ENCODE results near the gene RNF215.
A peak's percentile ranks its signal among the peaks of the same experiment; 100 is the strongest.

The RNF215 gene

DNA sequence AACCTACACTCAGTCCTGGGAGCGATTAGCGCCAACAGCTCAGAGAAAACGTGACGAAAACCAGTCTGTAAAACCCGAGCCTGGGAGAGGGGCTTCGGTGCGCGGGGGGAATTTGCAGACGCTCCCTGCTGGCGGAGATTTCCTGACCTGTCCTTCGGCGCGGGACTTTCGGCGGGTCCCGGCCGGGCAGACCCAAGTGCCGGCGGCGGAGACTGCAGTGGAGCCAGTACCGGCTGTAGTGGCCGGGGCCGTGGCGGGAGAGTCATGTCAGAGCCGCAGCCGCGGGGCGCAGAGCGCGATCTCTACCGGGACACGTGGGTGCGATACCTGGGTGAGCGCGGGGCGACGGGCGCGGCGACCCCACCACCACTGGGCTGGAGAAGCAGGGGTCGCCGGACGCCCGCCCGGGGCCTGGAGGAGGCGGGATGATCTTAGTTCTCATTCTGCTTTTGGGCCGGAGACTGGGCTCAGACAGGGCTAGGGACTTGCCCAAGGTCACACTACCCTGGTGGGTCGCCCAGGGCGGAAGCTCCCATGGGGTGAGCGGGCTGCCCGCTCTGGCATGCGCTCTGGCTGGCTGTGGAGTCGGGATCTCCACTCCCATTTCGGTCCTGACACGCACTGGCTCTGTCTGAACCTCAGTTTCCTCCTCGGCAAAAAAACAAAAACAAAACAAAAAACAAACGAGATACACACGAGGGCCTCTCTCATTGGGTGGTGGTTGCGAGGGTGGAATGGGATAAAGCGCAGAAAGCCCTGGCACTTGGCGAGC lies 38.6 kb upstream of the RNF215 start, which contains the start of gene MTFP1:
MTFP1 (plus strand) TSS at position 153 of the 772 bp plus-strand sequence; CDS start at position 265, 112 bp downstream.
- DNase-seq (ENCODE audit: low read depth) = no peak
- peak within 1 kb of the TSS; percentile 62 for H3K4me3 ChIP-seq (ENCODE audit: control insufficient read depth, low read depth, low read length)
- TF ChIP-seq, protein P1, sequence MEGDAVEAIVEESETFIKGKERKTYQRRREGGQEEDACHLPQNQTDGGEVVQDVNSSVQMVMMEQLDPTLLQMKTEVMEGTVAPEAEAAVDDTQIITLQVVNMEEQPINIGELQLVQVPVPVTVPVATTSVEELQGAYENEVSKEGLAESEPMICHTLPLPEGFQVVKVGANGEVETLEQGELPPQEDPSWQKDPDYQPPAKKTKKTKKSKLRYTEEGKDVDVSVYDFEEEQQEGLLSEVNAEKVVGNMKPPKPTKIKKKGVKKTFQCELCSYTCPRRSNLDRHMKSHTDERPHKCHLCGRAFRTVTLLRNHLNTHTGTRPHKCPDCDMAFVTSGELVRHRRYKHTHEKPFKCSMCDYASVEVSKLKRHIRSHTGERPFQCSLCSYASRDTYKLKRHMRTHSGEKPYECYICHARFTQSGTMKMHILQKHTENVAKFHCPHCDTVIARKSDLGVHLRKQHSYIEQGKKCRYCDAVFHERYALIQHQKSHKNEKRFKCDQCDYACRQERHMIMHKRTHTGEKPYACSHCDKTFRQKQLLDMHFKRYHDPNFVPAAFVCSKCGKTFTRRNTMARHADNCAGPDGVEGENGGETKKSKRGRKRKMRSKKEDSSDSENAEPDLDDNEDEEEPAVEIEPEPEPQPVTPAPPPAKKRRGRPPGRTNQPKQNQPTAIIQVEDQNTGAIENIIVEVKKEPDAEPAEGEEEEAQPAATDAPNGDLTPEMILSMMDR (IDR thresholded peaks at IDR 0.05; ENCODE audit: control insufficient read depth, insufficient read depth, low read depth, low read length, missing control alignments) = peak; percentile 5

DNA sequence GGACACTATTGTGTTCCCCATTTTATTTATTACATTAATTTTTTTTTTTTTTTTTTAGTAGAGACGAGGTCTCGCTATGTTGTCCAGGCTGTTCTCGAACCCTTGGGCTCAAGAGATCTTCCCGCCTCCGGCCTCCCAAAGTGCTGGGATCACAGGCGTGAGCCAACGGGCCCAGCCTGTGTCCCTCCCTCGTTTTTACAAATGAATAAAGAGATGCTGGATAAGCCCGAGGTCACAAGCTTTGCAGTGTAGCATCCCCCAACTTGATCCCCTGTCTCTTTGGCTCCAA lies 38.1 kb upstream of the RNF215 start:
- TF ChIP-seq, protein P1 (IDR thresholded peaks at IDR 0.05; ENCODE audit: control insufficient read depth, insufficient read depth, low read depth, low read length, missing control alignments) = no peak
- no peak for DNase-seq (ENCODE audit: low read depth)
- H3K4me3 ChIP-seq (ENCODE audit: control insufficient read depth, low read depth, low read length) = peak overlapping the region; percentile 62

DNA sequence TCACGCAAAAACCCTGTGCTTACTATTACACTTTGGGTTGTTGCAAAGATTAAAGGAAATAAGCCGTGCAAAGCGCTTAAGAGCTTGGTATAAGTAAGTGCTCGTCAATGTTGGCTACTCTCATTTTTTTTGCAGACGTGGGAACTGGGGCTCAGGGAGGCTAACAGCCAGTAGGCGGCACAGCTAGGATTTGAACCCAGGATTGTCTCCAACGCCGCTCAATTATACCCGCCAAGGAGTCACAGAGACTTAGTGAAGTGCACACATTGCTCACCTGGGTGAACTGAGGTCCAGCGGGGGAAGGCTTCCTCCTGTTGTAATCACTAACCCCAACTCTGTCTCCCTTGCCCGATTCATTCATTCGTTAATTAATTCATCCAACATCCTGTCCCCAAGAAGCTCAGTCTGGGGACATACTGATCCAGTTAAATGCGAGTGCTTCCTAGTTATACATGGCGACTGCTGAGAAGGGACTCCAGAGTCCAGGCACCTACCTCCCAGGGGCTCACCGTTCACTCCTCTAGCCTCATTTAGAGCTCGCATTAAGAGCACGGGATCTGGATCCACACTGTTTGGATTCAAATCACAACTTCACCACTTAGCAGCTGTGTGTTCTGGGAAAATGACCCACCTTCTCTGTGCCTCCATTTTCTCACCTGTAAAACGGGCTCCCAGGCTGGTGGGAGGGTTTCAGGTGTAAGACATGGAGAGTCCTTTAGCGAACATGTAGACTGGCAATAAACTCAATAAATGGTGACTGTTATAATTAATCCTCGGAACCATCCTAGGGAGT lies 37.5 kb upstream of the RNF215 start:
- DNase-seq (ENCODE audit: low read depth) = no peak
- peak overlapping the region; percentile 62 for H3K4me3 ChIP-seq (ENCODE audit: control insufficient read depth, low read depth, low read length)
- TF ChIP-seq, protein P1 (IDR thresholded peaks at IDR 0.05; ENCODE audit: control insufficient read depth, insufficient read depth, low read depth, low read length, missing control alignments) = peak; percentile 12

DNA sequence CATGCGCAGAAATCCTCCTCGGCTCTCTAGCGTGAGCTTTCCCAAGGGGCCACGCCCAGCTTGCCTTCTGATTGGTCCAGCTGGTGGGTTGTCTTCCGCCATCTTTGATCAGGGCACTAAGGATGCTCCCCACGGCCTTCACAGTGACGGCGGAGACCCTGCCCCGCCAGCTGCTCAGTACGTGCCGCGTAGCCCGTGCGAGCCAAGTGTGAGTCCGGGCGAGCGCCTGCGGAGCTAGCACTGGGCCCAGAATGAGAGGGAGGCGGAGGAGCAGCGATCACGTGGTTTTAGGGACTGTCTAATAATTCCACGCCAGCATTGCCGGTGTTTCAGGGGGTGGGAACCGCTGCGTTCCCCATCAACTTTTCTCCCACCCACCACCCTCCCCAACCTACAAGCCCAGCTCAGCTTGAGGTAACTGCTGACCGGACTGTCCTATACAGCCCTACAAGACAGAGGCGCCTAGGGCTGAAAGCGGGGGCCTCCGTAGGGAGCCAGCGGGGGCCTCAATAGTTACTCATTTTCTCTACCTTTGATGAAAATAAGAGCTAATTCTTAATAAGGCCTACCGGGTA lies 36.8 kb upstream of the RNF215 start:
- peak overlapping the region; percentile 46 for H3K4me3 ChIP-seq (ENCODE audit: control insufficient read depth, low read depth, low read length)
- peak; percentile 99 for DNase-seq (ENCODE audit: low read depth)
- TF ChIP-seq, protein P1 (IDR thresholded peaks at IDR 0.05; ENCODE audit: control insufficient read depth, insufficient read depth, low read depth, low read length, missing control alignments) = no peak

DNA sequence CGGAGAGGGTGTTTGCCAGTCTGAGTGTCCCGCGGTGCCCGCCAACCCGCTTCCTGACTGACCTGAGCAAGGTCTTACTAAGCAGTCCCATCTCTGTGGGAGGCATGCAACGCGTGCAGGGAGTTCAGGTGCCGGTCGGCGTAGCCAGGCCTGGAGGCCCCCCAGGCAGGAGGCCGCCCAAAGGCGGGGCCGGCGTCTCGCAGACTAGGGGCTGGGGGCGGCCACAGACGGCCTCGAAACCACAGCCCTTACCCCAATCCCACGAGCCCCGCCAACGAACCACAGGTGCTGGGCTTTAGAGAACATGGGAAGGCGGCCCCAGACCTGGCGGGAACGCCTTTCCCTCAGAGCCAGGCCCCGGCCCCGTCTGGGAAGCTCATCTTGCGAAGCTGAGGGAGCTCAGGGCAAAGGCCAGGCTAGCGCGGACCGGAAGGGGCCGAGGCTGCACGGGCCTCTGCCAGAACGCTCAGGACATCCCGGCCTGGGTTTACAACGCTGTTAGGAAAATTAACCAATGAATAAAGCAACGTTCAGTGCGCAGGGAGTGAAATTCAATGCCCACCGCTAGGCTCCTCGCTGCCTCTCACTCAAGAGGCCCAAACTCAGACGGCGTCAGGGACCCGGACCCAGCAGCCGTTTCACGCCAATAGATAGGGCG lies 36.2 kb upstream of the RNF215 start:
- TF ChIP-seq, protein P1 (IDR thresholded peaks at IDR 0.05; ENCODE audit: control insufficient read depth, insufficient read depth, low read depth, low read length, missing control alignments) = no peak
- H3K4me3 ChIP-seq (ENCODE audit: control insufficient read depth, low read depth, low read length) = peak overlapping the region; percentile 46
- no peak for DNase-seq (ENCODE audit: low read depth)

All from AG09309 (cell line).